ENCODE data around the gene ASPSCR1.

GRCh38 chr17:82045936-82046484 is 68.6 kb downstream of the ASPSCR1 start:
- no peak for TF ChIP-seq POLR2A (IDR thresholded peaks at IDR 0.05)
- TF ChIP-seq POLR2AphosphoS5 (IDR thresholded peaks at IDR 0.05) = no peak
- no peak for TF ChIP-seq CTCF (IDR thresholded peaks at IDR 0.05)
- TF ChIP-seq EP300 (IDR thresholded peaks at IDR 0.05) = no peak
